HG03442 (cell line): ENCODE data around the gene GSK3B.
"Not testable (repeated sequence)": the region's sequence is repeated elsewhere in the genome, so short reads cannot be mapped to it uniquely, and the experiment has no call there.

ENCODE experiments used
- ATAC-seq: cut with Tn5 transposase; IDR thresholded peaks from one replicate; pipeline ENCODE4 v1.9.1; 2021; ENCODE audit warnings: mild to moderate bottlenecking, moderate library complexity; ENCODE audit not compliant: unreplicated experiment

The GSK3B gene

DNA sequence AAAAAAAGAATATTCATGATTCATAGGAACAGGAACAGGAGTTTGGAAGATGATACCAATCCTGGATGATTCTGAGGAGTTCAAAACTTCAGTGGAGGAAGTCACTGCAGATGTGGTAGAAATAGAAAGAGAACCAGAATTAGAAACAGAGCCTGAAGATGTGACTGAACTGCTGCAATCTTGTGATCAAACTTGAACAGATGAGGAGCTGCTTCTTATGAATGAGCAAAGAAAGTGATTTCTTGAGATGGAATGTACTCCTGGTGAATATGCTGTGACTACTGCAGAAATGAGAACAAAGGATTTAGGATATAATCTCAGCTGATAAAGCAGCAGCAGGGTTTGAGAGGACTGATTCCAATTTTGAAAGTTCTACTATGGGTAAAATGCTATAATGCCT lies 72.7 kb downstream of the GSK3B start:
- no peak for ATAC-seq

DNA sequence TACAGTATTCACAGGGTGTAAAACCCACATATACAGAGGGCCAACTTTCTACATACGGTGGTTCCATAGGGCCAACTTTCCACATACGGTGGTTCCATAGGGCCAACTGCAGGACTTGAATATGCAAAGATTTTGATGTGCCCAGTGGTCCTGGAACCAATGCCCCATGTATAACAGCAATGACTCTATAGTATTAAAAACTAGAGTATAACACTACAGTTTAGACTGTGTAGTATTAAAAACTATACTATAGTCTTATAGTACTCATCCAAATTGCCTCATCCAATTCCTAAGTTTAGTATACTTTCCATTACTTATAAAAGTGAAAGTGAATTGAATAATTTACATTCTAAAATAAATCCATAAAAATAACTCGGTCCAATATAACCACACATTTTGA lies 75.9 kb downstream of the GSK3B start:
- ATAC-seq, result no peak

DNA sequence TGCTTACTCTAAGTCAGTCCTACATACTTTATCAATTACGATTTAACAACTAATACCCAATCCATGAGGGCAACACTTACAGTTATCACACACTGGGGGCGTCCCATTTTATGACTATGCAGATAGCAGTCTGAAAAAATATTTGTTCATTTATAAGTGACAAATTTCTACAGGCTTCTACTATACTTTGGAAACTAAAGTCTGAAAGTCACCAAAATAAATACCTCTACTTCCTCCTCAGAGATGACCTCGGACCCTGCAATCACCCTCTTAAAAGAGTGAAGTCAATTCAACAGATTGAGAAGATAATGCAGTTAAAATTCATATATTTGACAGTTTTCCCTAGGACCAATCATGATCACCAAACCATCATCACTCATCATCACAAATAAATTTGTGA lies 76.6 kb downstream of the GSK3B start:
- ATAC-seq, result no peak

DNA sequence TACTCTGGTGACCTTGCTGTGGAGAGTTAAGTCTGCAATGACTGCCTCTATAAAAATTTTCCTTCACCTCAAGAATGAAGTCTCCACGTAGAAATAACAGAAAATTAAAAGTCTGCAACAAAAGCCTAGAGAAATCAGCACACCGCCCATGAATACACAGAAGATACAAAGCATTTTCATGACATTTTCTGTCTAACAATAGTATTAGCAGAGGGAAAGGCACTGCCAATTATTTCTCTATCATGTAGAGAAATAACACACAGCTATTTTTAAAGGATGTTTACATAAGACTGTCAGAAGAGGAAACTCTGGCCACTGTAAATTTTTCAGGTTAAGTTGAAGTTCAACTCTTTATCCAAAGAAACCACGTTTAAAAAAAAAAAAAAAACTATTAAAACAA lies 80.8 kb downstream of the GSK3B start:
- ATAC-seq, result no peak

DNA sequence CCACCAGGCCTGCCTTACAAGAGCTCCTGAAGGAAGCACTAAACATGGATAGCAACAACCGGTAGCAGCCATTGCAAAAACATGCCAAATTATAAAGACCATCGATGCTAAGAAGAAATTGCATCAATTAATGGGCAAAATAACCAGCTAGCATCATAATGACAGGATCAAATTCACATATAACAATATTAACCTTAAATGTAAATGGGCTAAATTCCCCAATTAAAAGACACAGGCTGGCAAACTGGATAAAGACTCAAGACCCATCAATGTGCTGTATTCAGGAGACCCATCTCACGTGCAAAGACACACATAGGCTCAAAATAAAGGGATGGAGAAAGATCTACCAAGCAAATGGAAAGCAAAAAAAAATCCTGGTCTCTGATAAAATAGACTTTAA lies 88.5 kb downstream of the GSK3B start:
- not testable (repeated sequence) for ATAC-seq

DNA sequence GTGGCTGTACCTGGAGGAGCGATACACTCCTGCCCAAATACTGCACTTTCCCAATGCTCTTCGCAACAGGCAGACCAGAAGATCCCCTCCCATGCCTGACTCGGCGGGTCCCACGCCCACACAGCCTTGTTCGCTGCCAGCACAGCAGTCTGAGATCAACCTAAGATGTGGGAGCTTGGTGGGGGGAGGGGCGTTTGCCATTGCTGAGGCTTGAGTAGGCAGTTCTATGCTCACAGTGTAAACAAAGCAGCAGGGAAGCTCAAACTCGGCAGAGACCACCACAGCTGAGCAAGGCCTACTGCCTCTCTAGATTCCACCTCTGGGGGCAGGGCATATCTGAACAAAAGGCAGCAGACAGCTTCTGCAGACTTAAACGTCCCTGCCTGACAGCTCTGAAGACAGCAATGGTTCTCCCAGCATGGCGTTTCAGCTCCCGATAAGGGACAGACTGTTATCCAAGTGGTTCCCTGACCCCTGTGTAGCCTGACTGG lies 90.2 kb downstream of the GSK3B start:
- ATAC-seq, result not testable (repeated sequence)

DNA sequence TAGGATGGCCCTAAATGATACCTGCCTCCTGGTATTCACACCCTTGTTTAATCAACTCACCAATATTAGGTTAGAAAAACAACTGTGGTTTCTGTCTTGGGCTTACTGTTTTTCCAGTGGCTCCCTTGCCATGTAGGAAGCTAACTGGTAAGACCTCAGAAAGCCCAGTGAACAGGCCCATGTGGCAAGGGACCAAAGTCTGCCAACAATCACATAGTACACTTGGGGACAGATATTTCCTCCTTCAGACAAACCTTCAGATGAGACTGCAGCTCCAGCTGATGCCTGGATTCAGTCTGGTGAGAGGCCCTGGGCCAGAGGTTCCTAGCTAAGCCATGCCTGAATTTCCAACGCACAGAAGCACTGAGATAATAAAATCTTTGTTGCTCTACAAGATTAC lies 96.1 kb downstream of the GSK3B start:
- no peak for ATAC-seq

DNA sequence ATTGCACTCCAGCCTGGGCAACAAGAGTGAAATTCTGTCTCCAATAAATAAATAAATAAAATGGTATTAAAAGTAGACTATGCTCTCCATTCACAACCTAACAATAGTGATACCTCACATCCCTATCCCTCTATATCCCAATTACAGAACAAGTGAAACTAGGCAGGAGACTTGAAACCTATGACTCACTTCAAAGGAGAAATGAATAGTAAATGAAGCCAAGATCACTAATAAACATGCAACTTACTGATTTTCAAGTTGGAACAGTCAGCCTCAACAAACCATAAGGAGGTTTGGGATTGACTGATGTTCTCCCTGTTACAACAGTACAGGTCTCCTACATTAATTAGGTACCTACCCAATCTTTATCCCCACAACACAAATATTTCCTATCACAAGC lies 103.4 kb downstream of the GSK3B start:
- no peak for ATAC-seq

DNA sequence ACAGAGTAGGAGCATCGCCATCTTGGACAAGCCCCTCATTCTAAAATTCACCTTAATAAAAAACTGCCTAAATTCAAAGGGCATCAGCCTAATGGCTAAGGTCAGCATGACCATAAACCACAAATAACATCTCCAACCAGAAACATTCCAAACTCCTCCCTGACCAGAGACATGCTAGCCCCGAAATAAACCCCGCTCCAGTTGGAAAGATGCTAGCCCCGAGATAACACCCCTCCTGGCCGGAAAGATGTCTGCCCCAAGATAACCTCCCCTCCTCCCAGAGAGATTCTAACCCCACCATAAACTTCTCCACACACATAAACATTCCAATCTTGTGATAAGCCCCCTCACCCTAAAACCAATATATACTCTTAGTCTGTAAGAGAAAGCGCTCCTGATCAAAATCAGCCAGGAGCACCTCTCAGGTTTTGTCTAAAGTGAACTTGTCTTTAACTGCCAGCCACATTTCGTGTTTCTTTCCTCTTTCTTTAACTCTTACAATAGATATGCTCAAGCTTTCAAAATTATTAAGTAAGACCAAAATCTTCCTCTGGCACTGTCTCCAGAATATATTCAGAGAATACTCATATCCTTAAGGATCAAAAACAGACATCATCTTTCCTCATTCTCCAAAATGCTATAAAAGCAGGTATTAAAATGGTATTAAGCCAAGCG lies 104.1 kb downstream of the GSK3B start:
- ATAC-seq, result no peak

DNA sequence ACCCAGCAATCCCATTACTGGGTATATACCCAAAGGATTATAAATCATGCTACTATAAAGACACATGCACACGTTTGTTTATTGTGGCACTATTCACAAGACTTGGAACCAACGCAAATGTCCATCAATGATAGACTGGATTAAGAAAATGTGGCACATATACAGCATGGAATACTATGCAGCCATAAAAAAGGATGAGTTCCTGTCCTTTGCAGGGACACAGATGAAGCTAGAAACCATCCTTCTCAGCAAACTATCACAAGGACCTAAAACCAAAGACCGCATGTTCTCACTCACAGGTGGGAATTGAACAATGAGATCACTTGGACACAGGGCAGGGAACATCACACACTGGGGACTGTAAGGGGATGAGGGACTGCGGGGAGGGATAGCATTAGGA lies 107.4 kb downstream of the GSK3B start:
- ATAC-seq, result not testable (repeated sequence)

DNA sequence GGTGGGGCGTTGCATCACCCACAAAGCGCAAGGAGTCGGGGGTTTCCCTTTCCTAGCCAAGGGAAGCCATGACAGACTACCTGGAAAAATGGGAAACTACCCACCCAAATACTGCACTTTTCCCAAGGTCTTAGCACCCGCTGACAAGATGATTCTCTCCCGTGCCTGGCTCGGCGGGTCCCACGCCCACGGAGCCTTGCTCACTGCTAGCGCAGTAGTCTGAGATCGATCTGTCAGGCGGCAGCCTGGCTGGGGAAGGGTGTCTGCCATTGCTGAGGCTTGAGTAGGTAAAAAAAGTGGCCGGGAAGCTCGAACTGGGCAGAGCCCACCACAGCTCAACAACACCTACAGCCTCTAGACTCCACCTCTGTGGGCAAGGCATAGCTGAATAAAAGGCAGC lies 112.9 kb downstream of the GSK3B start:
- ATAC-seq, result no peak

DNA sequence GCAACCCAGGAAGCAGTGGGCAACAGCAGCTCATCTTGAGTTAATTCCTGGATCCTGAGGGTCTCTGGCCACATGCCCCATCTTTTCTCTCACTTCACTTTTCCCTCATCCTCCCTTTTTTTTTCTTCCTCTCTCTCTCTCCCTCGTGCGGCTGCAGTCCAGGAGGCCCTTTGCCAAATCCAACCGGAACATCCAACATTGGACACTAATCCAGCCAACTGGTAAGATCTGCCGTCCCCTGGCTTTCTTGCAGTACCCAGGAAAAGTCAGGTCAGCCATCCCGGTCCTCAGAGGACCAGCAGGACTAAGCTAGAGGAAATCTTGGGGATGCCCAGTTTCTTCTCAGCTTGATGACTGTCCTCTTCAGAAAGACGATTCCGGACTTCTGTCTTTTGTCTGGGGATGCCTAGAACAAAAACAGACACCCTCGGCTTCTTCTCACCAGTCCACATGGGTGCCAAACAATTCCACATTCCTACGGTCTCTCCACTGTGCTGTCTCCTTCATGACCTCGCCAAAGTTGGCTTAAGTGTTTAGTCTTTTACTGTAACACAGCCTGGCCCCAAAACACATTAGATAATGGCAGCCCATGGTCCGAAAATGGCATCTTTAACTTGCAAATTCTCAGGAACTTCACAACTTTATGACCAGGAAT lies 115.6 kb downstream of the GSK3B start:
- ATAC-seq, result no peak

DNA sequence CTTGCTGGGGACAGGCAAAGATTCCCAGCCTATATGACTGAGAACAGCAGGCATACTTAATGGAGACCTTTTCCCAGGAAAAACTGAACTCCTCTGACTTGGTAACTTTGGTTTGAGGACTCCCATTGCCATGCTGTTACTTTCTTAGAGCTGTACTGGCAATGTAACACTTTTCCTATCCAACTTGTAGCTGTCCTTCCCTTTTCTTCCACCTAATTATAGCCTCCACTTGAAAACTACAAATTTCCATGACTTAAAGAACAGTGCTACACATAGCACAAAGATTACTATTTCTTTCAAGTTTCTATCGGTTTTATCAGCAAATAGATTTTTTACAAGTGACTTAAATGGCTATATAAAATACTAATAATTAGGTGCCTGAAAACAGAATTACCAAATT lies 116.9 kb downstream of the GSK3B start:
- ATAC-seq, result no peak

DNA sequence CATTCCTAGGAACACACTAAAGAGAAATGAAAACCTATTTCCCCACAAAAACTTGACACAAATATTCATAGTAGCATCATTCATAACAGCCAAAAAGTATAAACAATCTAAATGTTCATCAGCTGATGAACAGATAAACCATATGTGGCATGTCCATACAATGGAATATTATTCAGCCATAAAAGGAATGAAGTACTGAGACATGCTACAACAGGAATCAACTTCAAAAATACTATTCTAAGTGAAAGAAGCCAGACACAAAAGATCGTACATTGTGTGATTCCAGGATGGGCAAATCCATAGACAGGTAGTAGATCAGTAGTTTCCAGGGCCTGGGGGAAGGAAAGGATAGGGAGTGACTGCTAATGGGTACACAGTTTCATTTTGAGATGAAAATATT lies 118.0 kb downstream of the GSK3B start:
- no peak for ATAC-seq

DNA sequence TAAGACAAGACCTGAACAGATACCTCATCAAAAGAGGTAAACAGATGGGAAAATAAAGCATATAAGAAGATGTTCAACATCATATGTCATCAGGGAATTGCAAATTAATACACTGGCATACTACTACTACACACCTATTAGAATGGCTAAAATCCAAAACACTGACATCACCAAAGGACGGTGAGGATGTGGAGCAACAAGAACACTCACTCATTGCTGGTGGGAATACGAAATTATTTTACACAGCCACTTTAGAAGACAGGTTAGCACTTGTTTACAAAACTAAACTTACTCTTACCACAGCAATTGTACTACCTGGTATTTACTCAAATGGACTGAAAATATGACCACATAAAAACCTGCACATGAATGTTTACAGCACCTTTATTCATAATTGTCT lies 119.6 kb downstream of the GSK3B start:
- ATAC-seq, result no peak

DNA sequence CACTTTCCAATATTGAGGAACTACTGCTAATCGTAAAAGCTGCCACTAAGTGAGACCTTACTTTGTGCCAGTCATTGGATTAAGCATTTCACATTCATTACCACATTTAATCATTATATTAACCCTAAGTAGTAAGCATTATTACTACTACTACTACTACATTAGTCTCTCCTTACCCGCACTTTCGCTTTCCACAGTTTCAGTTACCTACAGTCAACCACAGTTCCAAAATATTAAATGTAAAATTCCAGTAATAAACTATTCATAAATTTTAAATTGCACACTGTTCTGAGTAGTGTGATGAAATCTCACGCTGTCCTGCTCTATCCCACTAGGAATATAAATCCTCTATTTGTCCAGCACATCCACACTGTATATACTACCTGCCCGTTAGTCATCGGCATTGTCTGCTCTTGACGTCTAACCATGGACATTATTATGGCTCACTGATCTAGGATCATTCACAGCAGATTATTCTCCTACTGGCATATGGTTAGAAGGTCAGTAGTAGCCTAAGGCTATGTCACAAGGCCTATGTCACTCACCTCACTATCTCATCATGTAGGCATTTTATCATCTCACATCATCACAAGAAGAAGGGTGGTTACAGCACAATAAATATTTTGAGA lies 121.1 kb downstream of the GSK3B start:
- no peak for ATAC-seq

DNA sequence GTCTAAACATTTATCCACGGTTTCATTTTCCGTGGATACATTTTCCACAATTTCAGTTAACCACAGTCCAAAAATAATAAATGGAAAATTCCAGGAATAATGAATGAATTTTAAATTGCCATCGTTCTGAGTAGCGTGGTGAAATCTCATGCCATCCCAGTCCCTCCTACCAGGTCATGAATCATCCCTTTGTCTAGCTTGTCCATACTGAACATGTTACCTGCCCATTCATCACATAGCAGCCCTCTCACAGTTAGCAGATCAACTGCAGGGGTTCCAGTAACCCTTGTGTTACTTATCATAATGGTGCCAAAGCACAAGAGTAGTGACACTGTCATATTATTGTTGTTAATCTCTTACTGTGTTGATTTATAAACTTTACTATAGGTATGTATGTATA lies 124.5 kb downstream of the GSK3B start:
- ATAC-seq, result no peak

DNA sequence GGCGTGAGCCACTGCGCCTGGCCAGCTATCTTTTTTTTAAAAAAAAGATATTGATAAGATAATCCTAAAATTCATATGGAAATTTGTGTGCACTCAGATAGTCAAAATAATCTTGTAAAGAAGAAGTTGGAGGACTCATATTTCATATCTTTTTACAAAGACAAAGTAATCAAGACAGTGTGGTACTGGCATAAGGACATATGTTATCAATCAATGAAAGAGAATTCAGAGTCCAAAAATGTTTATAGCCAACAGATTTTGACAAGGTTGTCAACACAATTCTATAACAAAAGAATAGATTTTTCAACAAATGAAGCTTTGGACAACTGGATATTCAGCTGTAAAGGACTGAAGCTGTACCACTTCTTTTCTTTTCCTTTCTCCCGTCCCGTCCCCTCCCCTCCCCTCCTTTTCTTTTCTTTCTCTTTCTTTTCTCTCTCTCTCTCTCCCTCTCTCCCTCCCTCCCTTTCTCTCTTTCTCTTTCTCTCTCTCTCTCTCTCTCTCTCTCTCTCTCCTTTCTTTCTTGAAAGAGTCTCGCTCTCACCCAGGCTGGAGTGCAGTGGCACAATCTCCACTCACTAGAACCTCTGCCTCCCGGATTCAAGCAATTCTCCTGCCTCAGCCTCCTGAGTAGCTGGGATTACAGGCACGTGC lies 126.8 kb downstream of the GSK3B start:
- no peak for ATAC-seq

DNA sequence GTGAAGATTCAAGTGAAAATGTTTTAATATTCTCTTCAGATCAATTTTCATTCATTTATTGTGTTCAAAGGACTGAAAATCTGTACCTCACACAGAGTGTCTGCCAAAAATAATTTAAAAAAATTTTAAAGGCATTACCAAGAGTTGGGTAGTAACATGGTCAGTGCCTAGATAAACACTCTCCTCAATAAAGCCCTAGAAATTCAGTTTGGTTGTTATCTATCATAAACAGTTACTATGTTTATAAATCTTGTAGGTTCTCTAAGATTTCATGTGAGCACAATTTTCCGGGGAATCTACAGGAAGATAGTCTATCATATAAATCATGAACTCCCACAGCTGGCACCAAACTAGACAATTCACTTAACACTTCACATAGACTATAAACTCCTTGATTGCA lies 128.6 kb downstream of the GSK3B start:
- ATAC-seq, result no peak

DNA sequence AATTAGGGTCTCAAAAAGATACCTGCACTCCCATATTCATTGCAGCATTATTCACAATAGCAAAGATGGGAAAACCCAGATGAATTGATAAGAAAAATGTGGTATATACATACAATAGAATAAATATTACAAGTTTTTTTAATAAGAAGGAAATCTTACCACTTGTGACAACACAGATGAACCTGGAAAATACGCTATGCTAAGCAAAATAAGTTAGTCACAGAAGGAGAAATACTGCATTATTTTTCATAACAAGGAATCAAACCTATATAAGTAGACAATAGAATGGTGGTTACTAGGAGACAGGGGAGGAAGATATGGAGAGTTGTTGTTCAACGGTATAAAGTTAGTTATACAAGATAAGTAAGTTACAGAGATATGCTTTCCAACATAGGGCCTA lies 130.0 kb downstream of the GSK3B start:
- ATAC-seq, result no peak

DNA sequence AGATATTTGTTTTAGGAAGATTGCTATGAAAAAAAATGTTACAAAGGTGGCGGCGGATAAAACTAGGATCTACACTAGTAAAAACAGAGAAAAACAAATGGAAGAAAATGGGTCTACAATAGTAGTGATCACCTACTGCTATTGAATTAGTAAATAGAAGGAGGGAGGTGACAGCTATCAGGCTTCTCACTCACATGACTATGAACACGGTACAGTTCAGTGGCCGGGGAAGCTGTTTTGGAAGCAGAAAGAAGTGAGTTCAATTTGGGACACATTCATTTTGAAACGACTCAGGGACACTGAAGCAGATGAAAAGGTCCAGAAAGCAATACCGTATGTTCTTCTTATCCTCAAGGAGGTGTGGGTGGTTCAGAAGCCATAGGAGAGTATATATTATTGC lies 138.3 kb downstream of the GSK3B start:
- ATAC-seq, result no peak
